H9 (cell line): ENCODE measurements around the gene HLF. TPM values are rescaled to one million over a fixed set of nuclear protein-coding genes. Genes with fewer than 3 reads are reported as not detected.

Experiments
- DNase-seq: peaks from one replicate; pipeline ENCODE4 v3.0.0-alpha.2; 2017
- H2AFZ ChIP-seq: one replicate; pipeline ENCODE4 v1.6.1; 2013; ENCODE audit warnings: mild to moderate bottlenecking, low read length, control low read depth, moderate library complexity
- H2AK5ac ChIP-seq: 2 replicates; pipeline ENCODE4 v1.6.1; 2013; ENCODE audit warnings: low read length, control low read depth, mixed read lengths; ENCODE audit not compliant: insufficient read length
- H2BK120ac ChIP-seq: one replicate; pipeline ENCODE4 v1.6.1; 2013; ENCODE audit warnings: low read depth, mild to moderate bottlenecking, low read length, control low read depth, inconsistent platforms; ENCODE audit not compliant: poor library complexity, severe bottlenecking
- H2BK12ac ChIP-seq: 2 replicates; pipeline ENCODE4 v1.6.1; 2013; ENCODE audit warnings: low read length, control low read depth, mixed read lengths, low read depth; ENCODE audit not compliant: insufficient read length
- H2BK15ac ChIP-seq: 2 replicates; pipeline ENCODE4 v1.6.1; 2013; ENCODE audit warnings: low read depth, low read length, control low read depth
- H2BK20ac ChIP-seq: one replicate; pipeline ENCODE4 v1.6.1; 2013; ENCODE audit warnings: low read depth, mild to moderate bottlenecking, low read length, control low read depth, inconsistent platforms; ENCODE audit not compliant: poor library complexity, severe bottlenecking
- H2BK5ac ChIP-seq: 2 replicates; pipeline ENCODE4 v1.6.1; 2013; ENCODE audit warnings: low read length, control low read depth, mixed read lengths; ENCODE audit not compliant: insufficient read length
- H3K14ac ChIP-seq: 2 replicates; pipeline ENCODE4 v1.6.1; 2013; ENCODE audit warnings: low read length, control low read depth; ENCODE audit not compliant: insufficient read depth
- H3K18ac ChIP-seq: 2 replicates; pipeline ENCODE4 v1.6.1; 2013; ENCODE audit warnings: low read depth, mild to moderate bottlenecking, mixed read lengths, low read length, control low read depth; ENCODE audit not compliant: insufficient read length
- H3K23ac ChIP-seq: 2 replicates; pipeline ENCODE4 v1.6.1; 2013; ENCODE audit warnings: low read length, control low read depth, mixed read lengths, low read depth; ENCODE audit not compliant: insufficient read length
- H3K23me2 ChIP-seq: 2 replicates; pipeline ENCODE4 v1.6.1; 2013; ENCODE audit warnings: low read depth, mild to moderate bottlenecking, mixed read lengths, low read length, control low read depth; ENCODE audit not compliant: insufficient read length, poor library complexity, severe bottlenecking
- H3K27ac ChIP-seq: 2 replicates; pipeline ENCODE4 v1.5.1; 2013; ENCODE audit warnings: low read length, control low read depth, mixed read lengths, low read depth; ENCODE audit not compliant: insufficient read length
- H3K27me3 ChIP-seq: 2 replicates; pipeline ENCODE4 v1.6.1; 2013; ENCODE audit warnings: low read length, control low read depth, inconsistent platforms; ENCODE audit not compliant: insufficient read depth
- H3K4ac ChIP-seq: 2 replicates; pipeline ENCODE4 v1.6.1; 2013; ENCODE audit warnings: low read depth, mild to moderate bottlenecking, control low read depth, inconsistent platforms, low read length, moderate library complexity
- H3K4me1 ChIP-seq: 2 replicates; pipeline ENCODE4 v1.6.1; 2013; ENCODE audit warnings: low read length, control low read depth, inconsistent platforms; ENCODE audit not compliant: insufficient read depth
- H3K4me2 ChIP-seq: 2 replicates; pipeline ENCODE4 v1.6.1; 2013; ENCODE audit warnings: low read length, control low read depth, mixed read lengths; ENCODE audit not compliant: insufficient read length, insufficient read depth
- H3K56ac ChIP-seq: 2 replicates; pipeline ENCODE4 v1.6.1; 2013; ENCODE audit warnings: low read depth, mild to moderate bottlenecking, mixed read lengths, low read length, control low read depth; ENCODE audit not compliant: insufficient read length
- H3K79me1 ChIP-seq: 2 replicates; pipeline ENCODE4 v1.6.1; 2013; ENCODE audit warnings: low read depth, mild to moderate bottlenecking, moderate library complexity, low read length, control low read depth, inconsistent platforms; ENCODE audit not compliant: insufficient read depth, poor library complexity, severe bottlenecking
- H3K79me2 ChIP-seq: 2 replicates; pipeline ENCODE4 v1.6.1; 2013; ENCODE audit warnings: low read length, control low read depth, inconsistent platforms; ENCODE audit not compliant: insufficient read depth
- H3K9ac ChIP-seq: 2 replicates; pipeline ENCODE4 v1.6.1; 2013; ENCODE audit warnings: low read length, control low read depth, mixed read lengths; ENCODE audit not compliant: insufficient read length; ENCODE audit errors: extremely low read depth
- H3K9me3 ChIP-seq: one replicate; pipeline ENCODE4 v1.6.1; 2013; ENCODE audit warnings: low read depth, low read length, inconsistent platforms; ENCODE audit not compliant: control insufficient read depth
- H3T11ph ChIP-seq: one replicate; pipeline ENCODE4 v1.6.1; 2013; ENCODE audit warnings: mild to moderate bottlenecking, low read length, control low read depth, inconsistent platforms
- H4K20me1 ChIP-seq: one replicate; pipeline ENCODE4 v1.6.1; 2013; ENCODE audit not compliant: control insufficient read depth, insufficient read length, insufficient read depth
- H4K5ac ChIP-seq: 2 replicates; pipeline ENCODE4 v1.6.1; 2013; ENCODE audit warnings: low read depth, mild to moderate bottlenecking, mixed read lengths, low read length, control low read depth; ENCODE audit not compliant: insufficient read length
- H4K8ac ChIP-seq: replicated peaks from 2 replicates; pipeline ENCODE4 v1.6.1; 2013; ENCODE audit warnings: low read length, control low read depth, mixed read lengths, low read depth; ENCODE audit not compliant: insufficient read length
- H4K91ac ChIP-seq: 2 replicates; pipeline ENCODE4 v1.6.1; 2013; ENCODE audit warnings: low read depth, mild to moderate bottlenecking, moderate library complexity, mixed read lengths, low read length, control low read depth; ENCODE audit not compliant: insufficient read length
- H3K27ac Mint-ChIP-seq, 3 experiments: 2 replicates in 2 of 3; 3 replicates in 1 of 3; pipeline ENCODE4 v1.8.0; 2020 to 2021; ENCODE audit warnings: mixed read lengths in 3 of 3, mild to moderate bottlenecking in 1 of 3, moderate library complexity in 1 of 3
- H3K27me3 Mint-ChIP-seq: 2 replicates; pipeline ENCODE4 v1.8.0; 2021; ENCODE audit warnings: low read depth, mild to moderate bottlenecking, moderate library complexity, mixed read lengths
- H3K36me3 Mint-ChIP-seq, 3 experiments: 2 replicates in 2 of 3; 3 replicates in 1 of 3; pipeline ENCODE4 v1.8.0; 2020 to 2021; ENCODE audit warnings: low read depth in 3 of 3, mixed read lengths in 3 of 3; ENCODE audit not compliant: insufficient read depth in 1 of 3
- H3K4me1 Mint-ChIP-seq, 2 experiments: 2 replicates each; pipeline ENCODE4 v1.8.0; 2020; ENCODE audit warnings: mixed read lengths in 2 of 2
- H3K4me3 Mint-ChIP-seq, 2 experiments: 2 replicates in 1 of 2; 3 replicates in 1 of 2; pipeline ENCODE4 v1.8.0; 2020 to 2021; ENCODE audit warnings: mild to moderate bottlenecking in 2 of 2, mixed read lengths in 2 of 2, moderate library complexity in 1 of 2
- H3K9me3 Mint-ChIP-seq, 2 experiments: 2 replicates in 1 of 2; 3 replicates in 1 of 2; pipeline ENCODE4 v1.8.0; 2020; ENCODE audit warnings: mild to moderate bottlenecking in 2 of 2, mixed read lengths in 2 of 2, moderate library complexity in 1 of 2
- CTCF ChIP-seq: fragments of 200-600 bp; sonication (generic); conservative IDR thresholded peaks from 3 replicates; pipeline ENCODE4 v1.8.0; 2021; ENCODE audit warnings: antibody characterized with exemption, mild to moderate bottlenecking
- WGBS: extraction: QIAGEN DNeasy Blood & Tissue Kit; methylation state at CpG from one replicate; pipeline ENCODE4 v1.1.7; 2013; ENCODE audit warnings: missing lambda C conversion rate, low lambda C conversion rate, mixed read lengths; ENCODE audit not compliant: insufficient read length; ENCODE audit errors: extremely low coverage; 5-methylcytosine and 5-hydroxymethylcytosine counted together
- total RNA-seq: library from RNA; stranded (reverse); gene quantifications from 2 replicates; pipeline ENCODE4 v1.2.1, GENCODE V29; 2021

HLF gene
- total RNA-seq, 1 experiment from 2014 or later = 0.17 TPM

GRCh38 chr17:55286681-55287589 is 22.2 kb downstream of the HLF start:
- Histone ChIP-seq H3T11ph (no peak overlapping the region), H2AFZ (no peak overlapping the region), H2BK20ac (no peak overlapping the region), H2BK5ac (no peak overlapping the region), H3K27me3 (no peaks in the 10 kb centered on the region), H4K91ac (no peak overlapping the region), H3K23me2 (no peaks in the 10 kb centered on the region), H3K23ac (no peak overlapping the region), H3K27ac (no peak overlapping the region), H3K79me2 (no peaks in the 10 kb centered on the region), H4K5ac (no peak overlapping the region), H3K4ac (no peak overlapping the region), H3K9ac (no peak overlapping the region), H4K8ac (no peak overlapping the region), H4K20me1 (no peaks in the 10 kb centered on the region), H3K4me2 (no peak overlapping the region), H3K56ac (no peak overlapping the region), H2AK5ac (no peak overlapping the region), H3K9me3 (no peaks in the 10 kb centered on the region), H3K79me1 (no peaks in the 10 kb centered on the region), H3K18ac (no peak overlapping the region), H3K4me1 (no peaks in the 10 kb centered on the region), H2BK12ac (no peak overlapping the region), H2BK15ac (no peak overlapping the region), H2BK120ac (no peak overlapping the region), H3K14ac (no peak overlapping the region)
- no CpG with 5 or more reads among the region's 3 CpGs for WGBS
- Mint-ChIP-seq H3K27ac (no peak overlapping the region), H3K9me3 (peaks cover 0 to 3% of the 10 kb centered on the region in 2 experiments; a peak in 1 of 5 replicates), H3K4me3 (no peak overlapping the region), H3K36me3 (no peaks in the 10 kb centered on the region), H3K4me1 (peaks cover 2 to 5% of the 10 kb centered on the region in 2 experiments; a peak in 2 of 4 replicates), H3K27me3 (no peaks in the 10 kb centered on the region)
- no peak for DNase-seq
- no peak for TF ChIP-seq CTCF
